EL (cell line): Measurements from ENCODE around the gene CPA5.
A peak's percentile ranks its signal among the peaks of the same experiment; 100 is the strongest.

ENCODE experiments used
- DNase-seq: peaks from one replicate; pipeline ENCODE4 v3.0.0-alpha.2; 2016

CPA5 gene

GRCh38 chr7:130333832-130334231, 10.8 kb upstream of the CPA5 start:
- DNase-seq: no peak

- no peak for DNase-seq
Measured at GRCh38 chr7:130334274-130334673, 10.3 kb upstream of the CPA5 start.

- DNase-seq: no peak
Measured at GRCh38 chr7:130337410-130337971, 7.1 kb upstream of the CPA5 start.

- DNase-seq: no peak
Measured at GRCh38 chr7:130338233-130338632, 6.4 kb upstream of the CPA5 start.

- no peak for DNase-seq
Measured at GRCh38 chr7:130341882-130342281, 2.7 kb upstream of the CPA5 start.

GRCh38 chr7:130342701-130343380, 1.8 kb upstream of the CPA5 start:
- DNase-seq: no peak

GRCh38 chr7:130345136-130345535, 520 bp downstream of the CPA5 start:
- DNase-seq: no peak

- DNase-seq: no peak
Measured at GRCh38 chr7:130345725-130346124, 1.1 kb downstream of the CPA5 start.

- DNase-seq: no peak
Measured at GRCh38 chr7:130346177-130346905, 1.7 kb downstream of the CPA5 start.

GRCh38 chr7:130346941-130347340, 2.3 kb downstream of the CPA5 start:
- DNase-seq: no peak

GRCh38 chr7:130349911-130350782, 5.5 kb downstream of the CPA5 start:
- peak; percentile 39 for DNase-seq

GRCh38 chr7:130350945-130351790, 6.6 kb downstream of the CPA5 start:
- no peak for DNase-seq

- no peak for DNase-seq
Measured at GRCh38 chr7:130351791-130352090, 7.1 kb downstream of the CPA5 start.

- peak; percentile 70 for DNase-seq
Measured at GRCh38 chr7:130352194-130353074, 7.8 kb downstream of the CPA5 start.

GRCh38 chr7:130353196-130353595, 8.6 kb downstream of the CPA5 start:
- DNase-seq: no peak

GRCh38 chr7:130356121-130356875, 11.7 kb downstream of the CPA5 start:
- peak; percentile 99 for DNase-seq

- DNase-seq: peak; percentile 83
Measured at GRCh38 chr7:130356876-130357611, 12.4 kb downstream of the CPA5 start.

- DNase-seq: no peak
Measured at GRCh38 chr7:130358471-130358870, 13.9 kb downstream of the CPA5 start.

GRCh38 chr7:130359276-130359857, 14.8 kb downstream of the CPA5 start:
- DNase-seq: no peak

GRCh38 chr7:130360518-130360917, 15.9 kb downstream of the CPA5 start:
- DNase-seq: no peak
